Purkinje cell (primary cell): Measurements from ENCODE around the gene NAALADL2. TPM values are rescaled to one million over a fixed set of nuclear protein-coding genes. Genes with fewer than 3 reads are reported as not detected.

Experiments used
- polyA plus RNA-seq: library from polyadenylated mRNA; unstranded; fragments of >200 nt; fragmentation: Nextera tagmentation; gene quantifications from 2 replicates; pipeline ENCODE4 v1.2.1, GENCODE V29; 2014

The NAALADL2 gene
- 5.1 and 24.4 TPM in 2 replicates for polyA plus RNA-seq

DNA sequence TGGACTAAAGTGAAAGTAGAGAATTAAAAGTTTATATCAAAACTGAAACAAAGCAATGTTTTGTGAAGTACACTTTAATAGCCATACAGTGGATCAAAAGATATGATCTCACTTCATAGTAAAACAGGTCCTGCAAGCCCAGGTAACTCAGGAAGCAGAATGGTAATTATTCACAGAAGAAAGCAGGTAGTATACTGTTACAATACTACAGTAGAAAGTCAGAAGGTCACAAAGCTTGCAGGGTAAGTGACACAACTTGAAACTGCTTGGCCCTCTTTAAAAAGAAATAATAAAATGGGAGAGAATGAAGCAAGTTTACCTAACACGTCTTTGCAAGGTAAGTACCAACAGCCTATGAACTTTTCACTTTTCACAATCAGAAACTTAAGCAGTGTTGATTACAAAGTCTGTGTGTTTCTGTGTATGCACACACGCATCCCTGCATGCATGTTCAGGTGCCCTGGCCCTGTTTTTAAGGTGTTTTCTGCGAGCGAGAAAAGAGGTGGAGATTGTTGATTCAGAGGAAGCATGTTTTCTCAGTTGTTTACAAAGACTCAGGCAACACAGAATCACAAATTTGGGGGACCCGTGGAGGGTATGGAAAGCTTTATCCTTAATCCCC is at the start of gene NAALADL2:
NAALADL2 (plus strand) TSS at position 221 of the 622 bp plus-strand sequence.

